Measurements from ENCODE around the gene SORL1.

DNA sequence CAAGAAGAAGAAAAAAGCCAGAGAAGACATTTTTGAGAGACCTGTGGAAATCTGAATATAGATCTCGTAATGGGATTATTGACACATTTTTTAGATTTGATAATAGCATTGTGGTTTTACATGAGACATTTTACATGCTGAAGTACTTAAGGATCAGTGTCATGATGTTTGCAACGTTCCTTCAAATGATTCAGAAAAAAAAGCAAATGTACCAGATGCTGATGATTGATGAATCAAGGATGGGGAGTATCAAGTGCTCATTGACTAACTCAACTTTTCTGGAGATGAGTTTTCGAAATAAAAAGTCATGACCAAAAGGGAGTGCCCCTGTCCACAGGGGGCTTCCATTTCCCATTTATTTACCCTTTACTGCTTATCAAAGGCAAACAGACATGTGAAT, 207.7 kb downstream of the SORL1 start:
- TF ChIP-seq GATA2 (IDR thresholded peaks at IDR 0.05; ENCODE audit: low read depth, low read length) (no peak), GATA3 (IDR thresholded peaks at IDR 0.05; ENCODE audit: low read depth, low read length) (no peak)
